HFF-Myc (cell line): ENCODE results near the gene ATG9B.

ENCODE experiments used
- DNase-seq: peaks from one replicate; pipeline ENCODE4 v3.0.0-alpha.2; 2011; ENCODE audit warnings: low read depth; ENCODE audit errors: extremely low read depth
- H3K4me3 ChIP-seq: replicated peaks from 2 replicates; pipeline ENCODE4 v1.5.1; 2011; ENCODE audit warnings: low read depth, mild to moderate bottlenecking, control low read depth, low read length
- CTCF ChIP-seq: IDR thresholded peaks from 2 replicates; pipeline ENCODE4 v1.5.1; 2012; ENCODE audit warnings: mild to moderate bottlenecking, low read depth, low read length, control low read depth; ENCODE audit errors: missing control alignments

The ATG9B gene, protein sequence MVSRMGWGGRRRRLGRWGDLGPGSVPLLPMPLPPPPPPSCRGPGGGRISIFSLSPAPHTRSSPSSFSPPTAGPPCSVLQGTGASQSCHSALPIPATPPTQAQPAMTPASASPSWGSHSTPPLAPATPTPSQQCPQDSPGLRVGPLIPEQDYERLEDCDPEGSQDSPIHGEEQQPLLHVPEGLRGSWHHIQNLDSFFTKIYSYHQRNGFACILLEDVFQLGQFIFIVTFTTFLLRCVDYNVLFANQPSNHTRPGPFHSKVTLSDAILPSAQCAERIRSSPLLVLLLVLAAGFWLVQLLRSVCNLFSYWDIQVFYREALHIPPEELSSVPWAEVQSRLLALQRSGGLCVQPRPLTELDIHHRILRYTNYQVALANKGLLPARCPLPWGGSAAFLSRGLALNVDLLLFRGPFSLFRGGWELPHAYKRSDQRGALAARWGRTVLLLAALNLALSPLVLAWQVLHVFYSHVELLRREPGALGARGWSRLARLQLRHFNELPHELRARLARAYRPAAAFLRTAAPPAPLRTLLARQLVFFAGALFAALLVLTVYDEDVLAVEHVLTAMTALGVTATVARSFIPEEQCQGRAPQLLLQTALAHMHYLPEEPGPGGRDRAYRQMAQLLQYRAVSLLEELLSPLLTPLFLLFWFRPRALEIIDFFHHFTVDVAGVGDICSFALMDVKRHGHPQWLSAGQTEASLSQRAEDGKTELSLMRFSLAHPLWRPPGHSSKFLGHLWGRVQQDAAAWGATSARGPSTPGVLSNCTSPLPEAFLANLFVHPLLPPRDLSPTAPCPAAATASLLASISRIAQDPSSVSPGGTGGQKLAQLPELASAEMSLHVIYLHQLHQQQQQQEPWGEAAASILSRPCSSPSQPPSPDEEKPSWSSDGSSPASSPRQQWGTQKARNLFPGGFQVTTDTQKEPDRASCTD

GRCh38 chr7:151024435-151025056 lies at the start of gene ATG9B:
ATG9B (minus strand) TSS chr7:151024494; CDS start chr7:151024423, 71 bp downstream.
- H3K4me3 ChIP-seq = no peak within 1 kb of the TSS
- no peak for TF ChIP-seq CTCF
- no peak for DNase-seq

GRCh38 chr7:151073990-151074389 lies 49.7 kb upstream of the ATG9B start:
- H3K4me3 ChIP-seq = no peak overlapping the region
- no peak for DNase-seq
- no peak for TF ChIP-seq CTCF

- DNase-seq = no peak
- TF ChIP-seq CTCF = no peak
- H3K4me3 ChIP-seq = no peak overlapping the region
These were observed 47.0 kb upstream of the ATG9B start for GRCh38 chr7:151071032-151071866.

GRCh38 chr7:151070574-151070960 lies 46.3 kb upstream of the ATG9B start:
- no peak for TF ChIP-seq CTCF
- no peak overlapping the region for H3K4me3 ChIP-seq
- DNase-seq = no peak

GRCh38 chr7:151069841-151070573 lies 45.7 kb upstream of the ATG9B start:
- no peak for DNase-seq
- TF ChIP-seq CTCF = no peak
- no peak overlapping the region for H3K4me3 ChIP-seq
